Stimulated activated CD4-positive, alpha-beta T cell treated with anti-CD3 and anti-CD28 coated beads, Interleukin-4, amount 100 ng/mL, for 48 hours (primary cell): ENCODE results near the gene TTLL9.
"Not testable (repeated sequence)": the region's sequence is repeated elsewhere in the genome, so short reads cannot be mapped to it uniquely, and the experiment has no call there.

Experiments
- DNase-seq, 2 donors: peaks; one replicate each; pipeline ENCODE4 v3.0.0-alpha.2; 2020; ENCODE audit warnings: low read depth in 2 of 2

The TTLL9 gene

GRCh38 chr20:31883829-31884228, 13.4 kb downstream of the TTLL9 start:
- DNase-seq = no peak

GRCh38 chr20:31890646-31891045, 20.2 kb downstream of the TTLL9 start:
- no peak for DNase-seq

DNA sequence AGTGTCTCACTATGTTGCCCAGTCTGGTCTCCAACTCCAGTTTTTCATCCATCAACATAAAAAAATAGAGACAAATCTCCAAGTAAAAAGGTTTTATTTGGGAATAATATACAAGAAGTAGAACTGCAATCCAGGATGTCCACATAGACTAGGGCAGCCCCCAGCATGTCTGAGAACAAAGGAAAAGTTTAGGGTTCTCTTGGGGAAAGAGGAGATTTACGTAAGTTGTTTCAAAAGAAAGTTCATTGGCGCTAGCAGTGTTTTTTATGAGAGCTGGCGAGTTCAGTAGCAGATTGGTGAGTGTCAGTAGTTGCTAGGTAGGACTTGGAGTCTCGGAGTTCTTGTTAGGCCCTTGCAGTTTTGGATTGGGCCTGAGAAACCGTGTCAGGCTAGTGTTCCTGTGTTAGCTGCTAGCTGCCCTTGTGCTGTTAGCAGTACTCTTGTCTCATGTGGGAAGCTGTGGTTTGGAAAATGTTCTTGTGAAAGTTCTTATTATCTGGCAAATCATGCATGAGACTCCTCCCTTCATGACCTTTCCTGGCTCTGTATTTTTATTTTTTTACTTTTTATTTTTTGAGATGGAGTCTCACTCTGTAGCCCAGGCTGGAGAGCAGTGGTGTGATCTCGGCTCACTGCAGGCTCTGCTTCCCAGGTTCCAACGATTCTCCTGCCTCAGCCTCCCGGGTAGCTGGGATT, 24.7 kb downstream of the TTLL9 start:
- DNase-seq = no peak

DNA sequence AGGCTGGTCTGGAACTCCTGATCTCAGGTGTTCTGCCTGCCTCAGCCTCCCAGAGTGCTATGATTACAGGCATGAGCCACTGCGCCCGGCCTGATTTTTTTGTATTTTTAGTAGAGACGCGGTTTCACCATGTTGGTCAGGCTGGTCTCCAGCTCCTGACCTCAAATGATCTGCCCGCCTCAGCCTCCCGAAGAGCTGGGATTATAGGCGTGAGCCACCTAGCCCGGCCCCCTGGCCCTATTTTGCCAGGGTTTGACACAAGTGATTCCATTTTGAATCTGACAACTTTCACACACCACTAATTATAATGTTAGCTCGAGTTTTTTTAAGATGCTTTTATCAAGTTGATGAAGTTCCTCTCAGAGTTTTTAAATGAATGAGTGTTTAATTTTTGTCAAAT, 25.6 kb downstream of the TTLL9 start:
- DNase-seq = no peak

DNA sequence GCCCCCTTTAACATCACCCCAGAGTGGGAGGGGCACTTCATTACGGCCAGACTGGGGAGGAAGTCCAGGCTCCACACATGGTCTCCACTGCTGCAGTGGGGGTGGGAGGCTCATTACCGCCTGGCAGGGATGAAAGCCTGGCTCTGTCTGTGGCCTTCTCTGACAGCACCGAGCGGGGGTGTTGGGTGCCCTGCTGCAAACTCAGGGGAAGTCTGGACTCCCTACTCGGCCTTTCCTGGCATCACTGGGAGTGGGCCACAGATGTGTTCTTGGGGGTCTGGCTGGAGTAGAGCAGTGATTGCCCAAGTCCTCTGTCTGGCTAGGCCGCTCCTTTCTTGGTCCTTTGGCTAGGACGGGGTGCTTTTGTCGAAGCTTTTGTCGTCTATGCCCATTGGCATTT, 27.1 kb downstream of the TTLL9 start:
- no peak for DNase-seq

- no peak for DNase-seq
Measured at GRCh38 chr20:31901615-31902014, 31.2 kb downstream of the TTLL9 start.

DNA sequence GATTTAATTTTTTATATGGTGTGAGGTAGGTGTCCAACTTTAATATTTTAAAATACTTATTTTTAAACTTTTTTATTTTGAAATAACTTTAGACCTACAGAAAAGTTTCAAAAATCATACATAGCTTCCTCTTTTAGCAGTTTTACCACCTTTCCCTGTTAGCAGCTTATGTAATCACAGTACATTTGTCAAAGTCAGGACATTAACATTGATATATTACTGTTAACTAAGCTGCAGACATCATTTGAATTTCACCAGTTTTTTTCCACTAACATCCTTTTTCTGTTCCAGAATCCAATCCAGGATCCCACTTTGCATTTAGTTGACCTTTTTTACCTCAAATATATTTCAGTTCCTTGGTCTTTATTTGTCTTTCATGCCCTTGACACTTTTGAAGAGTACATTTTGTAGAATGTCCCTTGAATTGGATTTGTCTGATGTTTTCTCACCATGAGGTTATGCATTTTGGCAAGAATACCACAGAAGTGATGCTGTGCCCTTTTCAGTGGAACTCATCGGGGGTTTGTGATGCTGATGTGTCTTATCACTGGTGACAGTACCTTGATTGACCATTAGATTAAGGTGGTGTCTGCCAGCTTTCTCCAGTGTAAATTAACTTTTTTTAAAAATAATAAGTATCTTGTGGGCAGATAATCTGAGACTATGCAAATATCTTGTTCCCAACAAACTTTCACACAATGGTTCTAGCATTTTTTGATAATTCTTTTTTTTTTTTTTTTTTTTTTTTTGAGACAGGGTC, 33.4 kb downstream of the TTLL9 start:
- no peak for DNase-seq

DNA sequence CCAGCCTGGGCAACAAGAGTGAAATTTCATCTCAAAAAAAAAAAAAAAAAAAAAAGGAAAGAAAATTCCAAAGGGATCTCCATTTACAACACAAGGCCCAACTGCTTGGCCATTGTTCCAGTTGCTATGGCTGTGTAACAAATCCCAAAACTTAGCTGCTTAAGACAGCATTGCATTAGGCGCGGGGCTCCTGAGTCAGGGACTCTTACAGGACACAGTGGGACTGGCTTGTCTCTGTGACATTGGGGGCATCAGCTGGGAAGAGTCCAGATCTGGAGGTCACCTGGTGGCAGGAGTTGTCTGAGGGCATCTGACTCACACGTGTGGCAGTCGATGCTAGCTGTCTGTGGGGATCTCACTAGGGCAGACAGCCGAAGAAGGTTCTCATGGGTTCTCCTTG, 35.6 kb downstream of the TTLL9 start:
- no peak for DNase-seq

DNA sequence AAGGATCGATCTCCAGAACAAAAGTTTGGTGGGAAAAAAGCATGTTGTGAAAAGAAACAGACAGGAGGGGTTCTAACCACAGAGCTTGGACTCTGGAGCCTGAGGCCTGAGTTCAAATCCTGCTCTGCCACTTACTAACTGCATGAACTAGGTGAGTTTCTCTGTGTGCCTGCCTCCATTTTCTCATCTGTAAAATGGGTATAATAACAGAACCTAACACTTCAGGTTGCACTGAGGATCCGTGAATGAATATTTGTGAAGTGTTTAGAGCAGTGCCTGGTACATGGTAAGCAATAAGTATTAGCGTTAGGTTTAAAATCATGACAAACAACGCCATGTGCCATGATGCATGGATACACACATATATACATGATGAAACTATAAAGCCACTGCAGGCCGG, 36.6 kb downstream of the TTLL9 start:
- DNase-seq = no peak

DNA sequence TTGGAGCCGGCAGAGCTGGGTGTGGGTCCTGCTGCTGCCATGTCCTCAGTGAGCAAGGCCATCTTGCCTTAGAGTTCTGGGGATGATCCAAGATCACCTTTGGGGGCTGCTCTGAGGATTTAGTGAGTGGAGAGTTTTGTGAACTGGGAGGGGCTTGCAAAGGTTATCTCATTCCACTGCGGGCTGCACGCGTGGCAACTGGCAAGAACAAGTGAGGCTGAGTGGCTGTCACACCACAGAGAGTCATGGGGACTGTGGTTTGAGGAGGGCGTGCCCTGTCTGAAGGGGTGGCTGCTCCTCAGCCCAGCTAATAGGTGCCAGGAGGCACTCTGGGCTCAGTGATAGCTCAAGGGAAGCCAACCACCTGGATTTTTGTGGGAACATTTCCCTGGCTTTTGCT, 37.6 kb downstream of the TTLL9 start:
- no peak for DNase-seq

- DNase-seq = no peak
Measured at GRCh38 chr20:31908424-31908823, 38.0 kb downstream of the TTLL9 start.

DNA sequence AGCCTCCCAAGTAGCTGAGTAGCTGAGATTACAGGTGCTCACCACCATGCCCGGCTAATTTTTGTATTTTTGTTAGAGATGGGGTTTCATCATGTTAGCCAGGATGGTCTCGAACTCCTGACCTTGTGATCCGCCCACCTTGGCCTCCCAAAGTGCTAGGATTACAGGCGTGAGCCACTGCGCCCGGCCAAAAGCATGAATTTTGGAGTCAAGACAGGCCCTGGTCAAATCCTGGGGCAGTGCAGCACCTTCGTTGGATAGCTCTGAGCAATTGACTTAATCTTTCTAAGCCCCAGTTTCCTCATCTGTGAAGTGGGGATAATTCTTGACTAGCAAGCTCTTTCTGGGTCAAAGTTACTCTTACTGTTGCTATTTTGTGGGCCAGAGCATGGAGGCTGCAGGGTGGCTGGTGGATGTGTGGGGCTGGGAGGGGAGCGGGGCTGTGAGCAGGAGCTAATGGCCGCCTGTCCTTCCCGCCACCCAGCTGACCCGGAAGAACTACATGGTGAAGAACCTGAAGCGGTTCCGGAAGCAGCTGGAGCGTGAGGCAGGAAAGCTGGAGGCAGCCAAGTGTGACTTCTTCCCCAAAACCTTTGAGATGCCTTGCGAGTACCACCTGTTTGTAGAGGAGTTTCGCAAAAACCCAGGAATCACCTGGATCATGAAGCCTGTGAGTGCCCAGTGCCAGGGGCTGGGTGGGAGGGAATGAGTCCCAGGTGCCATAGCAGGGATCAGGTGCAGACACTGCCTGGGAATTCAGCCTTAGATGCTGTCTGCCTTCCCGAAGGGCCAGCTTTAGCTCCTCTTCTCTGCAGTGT, 39.0 kb downstream of the TTLL9 start:
- no peak for DNase-seq

DNA sequence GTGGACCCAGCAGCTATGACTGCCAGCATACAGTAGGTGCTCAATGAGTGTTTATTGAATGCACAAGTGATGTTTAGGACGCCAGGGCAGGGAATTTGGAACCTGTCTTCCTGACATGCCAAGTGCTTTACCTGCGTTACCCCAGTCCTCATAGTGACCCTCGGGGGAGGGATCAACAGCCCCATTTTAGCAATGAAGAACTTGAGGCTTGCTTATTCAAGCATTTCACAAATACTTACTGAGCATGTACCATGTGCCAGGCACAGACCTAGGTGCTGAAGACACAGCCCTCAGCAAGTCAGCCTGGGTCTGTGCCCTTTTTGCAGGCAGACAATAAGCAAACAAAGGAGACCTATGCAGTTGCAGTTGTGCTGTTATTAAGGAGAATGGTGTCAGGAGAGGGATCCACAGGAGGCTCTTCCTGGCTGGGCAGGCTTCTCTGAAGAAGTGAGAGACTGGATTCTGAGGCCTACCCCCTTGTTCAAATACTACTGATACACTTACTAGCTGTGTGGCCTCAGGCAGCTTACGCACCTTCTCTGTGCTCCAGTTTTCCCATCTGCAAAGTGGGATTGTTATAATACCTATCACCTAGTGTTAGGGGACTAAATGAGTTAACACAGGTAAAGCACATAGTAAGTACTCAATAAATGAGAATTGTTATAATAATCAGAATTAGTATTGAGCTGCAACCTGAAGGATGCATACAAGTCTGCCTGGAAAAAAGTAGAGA, 39.8 kb downstream of the TTLL9 start:
- DNase-seq = no peak

- DNase-seq = no peak
Measured at GRCh38 chr20:31913431-31914157, 43.2 kb downstream of the TTLL9 start.

DNA sequence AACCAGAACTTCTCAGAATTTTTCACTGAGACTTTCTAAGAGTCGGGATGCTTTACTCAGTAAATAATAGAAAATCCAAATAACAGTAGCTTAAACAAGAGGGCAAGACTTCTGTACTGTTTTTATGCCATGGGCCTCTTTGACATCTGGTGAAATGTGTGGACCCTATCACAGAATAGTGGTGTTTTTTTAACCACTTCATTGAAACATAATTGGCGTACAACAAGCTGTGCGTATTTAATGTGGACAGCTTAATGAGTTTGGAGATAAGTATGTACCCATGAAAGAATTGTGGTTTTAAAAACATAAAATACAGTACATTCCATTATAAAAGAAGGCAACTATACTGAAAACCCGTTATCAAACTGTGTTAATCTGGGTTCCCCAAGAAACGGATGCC, 43.7 kb downstream of the TTLL9 start:
- DNase-seq = no peak

DNA sequence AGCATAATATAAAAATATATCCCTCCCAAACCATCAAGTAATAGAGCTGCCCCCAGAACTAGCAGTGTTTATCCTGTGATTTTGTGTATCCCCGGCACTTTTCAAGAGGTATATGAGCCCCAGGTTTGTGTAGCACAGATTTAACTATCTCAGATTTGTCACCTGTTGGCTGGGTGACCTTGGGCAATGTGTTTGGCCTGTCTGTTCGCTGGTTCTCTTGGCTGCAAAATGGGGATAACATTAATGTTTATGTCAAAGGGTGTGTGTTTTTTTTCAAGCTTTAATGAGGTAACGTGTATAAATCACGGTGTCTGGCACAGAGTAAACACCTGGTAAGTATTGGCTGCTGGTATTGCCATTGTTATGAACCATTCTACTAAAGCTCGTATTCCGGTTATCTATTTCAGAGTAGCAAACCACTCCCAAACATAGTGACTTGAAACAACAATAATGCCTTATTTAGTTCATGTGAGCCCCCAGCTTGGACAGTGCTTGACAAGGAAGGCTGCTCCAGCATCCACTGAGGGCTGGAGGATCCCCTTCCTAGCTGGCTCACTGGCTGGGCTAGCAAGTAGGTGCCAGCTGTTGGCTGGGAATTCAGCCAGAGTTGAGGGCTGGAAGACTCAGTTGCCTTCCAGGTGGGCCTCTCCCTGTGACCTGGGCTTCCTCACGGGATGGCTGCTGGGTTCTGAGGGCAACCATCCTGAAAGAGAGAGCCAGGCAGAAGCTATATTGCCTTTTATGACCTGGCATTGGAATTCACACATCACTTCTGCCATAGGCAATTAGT, 45.3 kb downstream of the TTLL9 start:
- no peak for DNase-seq

DNA sequence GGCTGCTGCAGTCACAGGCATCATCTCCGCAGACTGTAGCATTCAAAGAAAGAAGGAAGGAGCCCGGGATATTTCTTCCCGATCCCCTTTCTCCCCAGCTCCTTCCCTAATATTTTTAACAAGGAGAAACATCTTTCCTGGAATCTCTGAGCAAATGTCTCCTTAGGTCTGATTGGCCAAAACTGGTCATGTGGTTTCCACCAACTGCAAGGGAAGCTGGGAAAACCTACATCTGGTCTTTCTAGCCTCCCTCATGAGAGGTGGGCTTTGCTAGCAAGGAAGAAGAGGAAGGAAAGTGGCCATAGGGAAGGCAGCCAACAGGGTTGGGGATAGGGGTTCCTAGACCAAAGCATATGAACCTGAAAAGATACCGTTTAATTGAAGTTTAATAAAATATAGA, 46.3 kb downstream of the TTLL9 start:
- no peak for DNase-seq

DNA sequence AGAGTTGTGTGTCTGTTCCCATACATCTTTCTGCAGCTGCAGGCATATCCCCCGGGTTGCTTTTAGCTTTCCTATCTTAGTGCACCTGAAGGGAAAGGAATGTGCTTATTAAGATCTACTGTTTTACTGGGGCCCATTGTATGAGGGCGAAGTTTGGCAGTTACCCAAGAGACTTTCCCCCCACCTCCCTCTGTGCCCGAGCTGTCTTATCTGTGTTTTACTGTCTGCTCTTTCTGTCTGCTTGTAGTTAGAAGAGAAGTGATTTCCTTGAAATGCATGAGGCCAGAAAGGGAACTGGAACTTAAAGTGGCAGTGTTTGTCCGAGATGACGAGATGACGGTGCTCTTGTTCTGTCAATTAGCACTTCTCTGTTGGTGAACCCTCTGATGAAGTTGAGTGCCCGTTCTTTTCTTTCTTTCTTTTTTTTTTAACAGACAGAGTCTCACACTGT, 47.6 kb downstream of the TTLL9 start:
- DNase-seq = not testable (repeated sequence)

GRCh38 chr20:31918466-31919105, 48.2 kb downstream of the TTLL9 start:
- no peak for DNase-seq
